Spleen (tissue), 3 donors: ENCODE data around the gene SLC1A1.

ENCODE experiments used
- POLR2A ChIP-seq, 3 donors: fragments of 450-650 bp; IDR thresholded peaks; one replicate each; pipeline ENCODE4 v1.5.1; 2017; ENCODE audit warnings: antibody characterized with exemption in 3 of 3, mild to moderate bottlenecking in 1 of 3
- POLR2AphosphoS5 ChIP-seq, 3 donors: sonication (generic); formaldehyde crosslinking; IDR thresholded peaks; one replicate each; pipeline ENCODE4 v1.5.1; 2017; ENCODE audit warnings: antibody characterized with exemption in 3 of 3

- no peak for TF ChIP-seq POLR2AphosphoS5 (IDR thresholded peaks at IDR 0.05)
- TF ChIP-seq POLR2A (IDR thresholded peaks at IDR 0.05) = no peak
Observed at GRCh38 chr9:4461437-4461836, 28.8 kb upstream of the SLC1A1 start.
